MG63 (cell line): Measurements from ENCODE around the gene MS4A14. TPM values are rescaled to one million over a fixed set of nuclear protein-coding genes. Genes with fewer than 3 reads are reported as not detected.
A peak's percentile ranks its signal among the peaks of the same experiment; 100 is the strongest.
"Not testable (repeated sequence)": the region's sequence is repeated elsewhere in the genome, so short reads cannot be mapped to it uniquely, and the experiment has no call there.

Experiments
- DNase-seq: peaks from one replicate; pipeline ENCODE4 v3.0.0-alpha.2; 2020
- H3K27me3 ChIP-seq: fragments of 250-450 bp; sonication (Bioruptor Pico); 2 replicates; pipeline ENCODE4 v1.5.1; 2020; ENCODE audit warnings: mild to moderate bottlenecking, moderate library complexity
- H3K36me3 ChIP-seq: fragments of 250-450 bp; sonication (Bioruptor Pico); 2 replicates; pipeline ENCODE4 v1.5.1; 2020; ENCODE audit warnings: mild to moderate bottlenecking, moderate library complexity
- H3K4me3 ChIP-seq: fragments of 250-450 bp; sonication (Bioruptor Pico); 2 replicates; pipeline ENCODE4 v1.5.1; 2020; ENCODE audit warnings: mild to moderate bottlenecking, moderate library complexity
- H3K9me3 ChIP-seq: fragments of 250-450 bp; sonication (Bioruptor Pico); 2 replicates; pipeline ENCODE4 v1.5.1; 2020; ENCODE audit warnings: mild to moderate bottlenecking, moderate library complexity
- total RNA-seq: library from RNA; depleted of rRNA; stranded (reverse); fragments of >200 nt; shearing (Covaris generic); gene quantifications from 2 replicates; pipeline ENCODE4 v1.2.3, GENCODE V29; 2014; ENCODE audit warnings: low replicate concordance; rRNA removed

Gene MS4A14, protein sequence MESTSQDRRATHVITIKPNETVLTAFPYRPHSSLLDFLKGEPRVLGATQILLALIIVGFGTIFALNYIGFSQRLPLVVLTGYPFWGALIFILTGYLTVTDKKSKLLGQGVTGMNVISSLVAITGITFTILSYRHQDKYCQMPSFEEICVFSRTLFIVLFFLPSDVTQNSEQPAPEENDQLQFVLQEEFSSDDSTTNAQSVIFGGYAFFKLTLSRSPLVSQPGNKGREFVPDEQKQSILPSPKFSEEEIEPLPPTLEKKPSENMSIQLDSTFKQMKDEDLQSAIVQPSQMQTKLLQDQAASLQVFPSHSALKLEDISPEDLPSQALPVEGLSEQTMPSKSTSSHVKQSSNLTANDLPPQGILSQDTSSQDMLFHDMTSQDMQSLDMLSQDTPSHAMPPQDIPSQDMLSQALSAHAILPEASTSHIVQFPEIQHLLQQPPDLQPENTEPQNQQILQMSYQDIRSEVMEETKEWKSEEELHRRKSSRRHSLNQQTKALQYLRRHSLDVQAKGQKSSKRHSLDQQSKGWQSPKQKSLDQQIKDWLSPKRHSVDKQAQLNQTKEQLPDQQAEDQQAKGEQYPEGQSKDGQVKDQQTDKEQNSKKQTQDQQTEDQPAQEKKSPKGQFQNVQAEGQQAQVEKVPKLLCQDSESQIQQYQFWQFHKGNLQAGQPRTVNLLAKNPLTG
- total RNA-seq = not detected in 2 replicates

DNA sequence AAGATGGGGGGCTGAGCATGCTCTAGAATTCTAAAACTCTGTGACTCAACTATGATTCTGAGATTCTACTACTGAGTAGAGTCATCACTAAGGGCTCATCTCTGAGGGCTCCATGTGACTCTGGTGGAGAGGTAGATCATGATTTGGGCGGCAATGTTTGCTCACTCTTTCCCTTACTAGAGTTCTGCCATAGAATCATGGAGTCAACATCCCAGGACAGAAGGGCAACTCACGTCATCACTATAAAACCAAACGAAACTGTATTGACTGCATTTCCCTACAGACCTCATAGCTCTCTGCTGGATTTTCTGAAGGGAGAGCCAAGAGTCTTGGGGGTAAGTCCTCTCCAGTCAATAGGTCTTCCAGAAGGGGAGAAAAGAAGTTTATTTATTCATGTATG, at the start of gene MS4A14:
TSS of gene MS4A14 (plus strand) at position 78 of the 400 bp plus-strand sequence. CDS start at position 198, 120 bp downstream.
- Histone ChIP-seq H3K36me3 (no peaks in the 10 kb centered on the region), H3K4me3 (no peak within 1 kb of the TSS), H3K9me3 (no peaks in the 10 kb centered on the region), H3K27me3 (no peaks in the 10 kb centered on the region)
- DNase-seq = no peak

DNA sequence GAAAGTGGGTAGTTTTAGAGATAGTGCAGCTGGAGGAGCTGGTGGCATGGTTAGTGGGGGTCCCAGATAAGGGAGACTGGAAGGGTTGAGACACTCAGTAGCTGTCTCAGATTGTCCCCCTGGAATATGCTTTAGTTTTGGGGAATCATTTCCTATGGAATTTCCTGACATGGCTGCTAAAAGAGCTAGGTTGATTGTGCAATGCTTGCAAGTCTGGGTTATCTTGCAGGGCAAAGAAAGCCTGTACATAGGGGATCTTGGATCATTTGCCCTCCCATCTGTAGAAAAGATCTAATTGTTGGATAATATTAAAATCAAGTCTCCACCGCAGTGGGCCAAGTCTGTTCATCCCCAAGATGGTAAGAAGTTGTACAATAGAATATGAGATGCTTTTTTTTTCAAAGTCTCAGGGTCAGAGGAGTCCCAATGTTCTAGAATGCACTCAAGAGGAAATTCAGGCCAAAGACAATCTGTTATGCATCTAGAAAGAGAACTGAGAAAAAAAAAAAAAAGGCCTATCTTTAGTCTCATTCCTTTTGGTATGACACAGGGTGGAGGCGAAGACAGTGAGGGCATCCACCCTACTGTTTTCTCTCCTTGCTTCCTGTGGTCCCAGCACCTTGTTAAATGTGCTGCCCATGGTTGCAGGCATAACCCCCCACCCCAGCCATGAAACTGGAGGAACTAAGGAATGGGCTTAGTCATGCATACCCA, 49.0 kb upstream of the MS4A14 start:
- DNase-seq = no peak
- H3K27me3 ChIP-seq = no peaks in the 10 kb centered on the region
- no peak overlapping the region for H3K4me3 ChIP-seq
- no peaks in the 10 kb centered on the region for H3K9me3 ChIP-seq
- no peaks in the 10 kb centered on the region for H3K36me3 ChIP-seq

DNA sequence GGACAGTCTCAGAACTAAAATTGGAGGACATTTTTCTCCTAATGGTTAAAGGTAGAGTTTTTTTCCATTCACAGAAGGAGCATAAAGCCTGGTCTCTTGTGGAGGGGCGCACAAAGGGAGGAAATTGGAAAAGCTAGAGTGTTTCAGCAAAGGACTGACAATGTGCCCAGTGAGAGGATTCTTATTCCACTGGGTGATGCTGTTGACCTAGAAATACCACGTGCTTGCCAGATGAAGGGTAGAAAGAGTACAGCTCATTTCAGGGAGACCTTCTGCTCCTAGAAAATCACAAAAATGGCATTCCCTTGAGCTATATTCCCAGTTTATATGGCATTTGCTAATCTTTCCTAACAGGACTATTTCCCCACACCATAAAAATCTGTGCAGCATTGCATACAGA, 48.1 kb upstream of the MS4A14 start:
- Histone ChIP-seq H3K9me3 (no peaks in the 10 kb centered on the region), H3K36me3 (no peaks in the 10 kb centered on the region), H3K4me3 (no peak overlapping the region), H3K27me3 (no peaks in the 10 kb centered on the region)
- no peak for DNase-seq

DNA sequence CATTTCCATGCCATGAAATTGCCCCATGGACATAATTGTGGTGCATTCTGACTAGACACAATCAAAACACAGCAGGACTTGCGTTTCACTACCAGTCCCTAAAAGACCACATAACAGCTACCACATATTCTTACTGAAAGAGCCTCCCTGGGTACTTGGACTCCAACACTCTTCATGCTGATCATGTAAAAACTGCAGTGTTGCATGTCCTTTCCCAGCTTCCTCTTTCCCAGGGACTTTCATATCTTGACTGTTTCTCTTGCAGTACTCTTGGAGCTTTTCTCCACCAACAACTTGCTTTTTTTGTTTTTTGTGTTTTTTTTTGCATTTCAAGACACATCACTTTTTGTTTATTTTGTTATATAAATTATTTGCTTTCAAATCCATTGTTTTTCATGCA, 46.3 kb upstream of the MS4A14 start:
- H3K9me3 ChIP-seq = no peaks in the 10 kb centered on the region
- no peaks in the 10 kb centered on the region for H3K27me3 ChIP-seq
- H3K4me3 ChIP-seq = no peak overlapping the region
- H3K36me3 ChIP-seq = no peaks in the 10 kb centered on the region
- DNase-seq = no peak

DNA sequence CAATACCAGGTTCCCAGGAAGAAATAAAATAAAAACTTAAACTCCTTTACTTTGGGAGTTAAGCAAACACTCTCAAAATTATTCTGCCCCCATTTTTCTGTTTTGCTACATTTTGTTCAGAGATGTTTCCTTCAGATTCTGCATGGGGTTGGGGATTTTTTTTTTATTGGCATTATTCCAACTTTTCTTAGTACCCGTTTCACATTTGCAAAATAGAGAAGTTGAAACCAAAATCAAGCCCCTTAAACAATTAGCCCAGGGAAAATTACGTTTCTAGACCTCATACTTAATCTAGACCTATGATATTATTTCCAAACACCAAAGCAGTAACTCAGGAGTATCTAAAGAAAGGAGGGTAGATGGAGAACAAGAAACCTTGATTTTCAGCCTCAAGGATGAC, 38.5 kb upstream of the MS4A14 start:
- Histone ChIP-seq H3K4me3 (no peak overlapping the region), H3K27me3 (no peaks in the 10 kb centered on the region), H3K9me3 (no peaks in the 10 kb centered on the region), H3K36me3 (no peaks in the 10 kb centered on the region)
- DNase-seq = no peak

DNA sequence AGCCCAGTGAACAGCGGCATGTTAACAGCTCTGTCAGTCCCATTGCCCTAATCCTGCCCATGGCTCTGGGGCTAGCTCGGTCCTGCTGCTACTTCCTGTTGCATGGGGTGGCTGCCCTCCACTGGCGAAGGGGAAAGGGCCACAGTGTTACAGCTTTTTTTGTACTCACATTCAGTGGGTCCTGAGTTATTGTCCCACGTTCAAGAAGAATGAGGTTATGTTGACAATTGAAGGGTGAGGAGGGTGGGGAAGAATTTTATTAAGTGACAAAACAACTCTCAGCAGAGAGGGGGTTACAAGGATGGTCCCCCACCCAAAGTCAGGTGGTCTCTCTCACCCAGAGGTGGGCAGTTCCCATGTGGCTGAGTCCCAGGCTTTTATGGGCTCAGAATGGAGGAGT, 35.6 kb upstream of the MS4A14 start:
- Histone ChIP-seq H3K9me3 (no peaks in the 10 kb centered on the region), H3K4me3 (no peak overlapping the region), H3K36me3 (no peaks in the 10 kb centered on the region), H3K27me3 (no peaks in the 10 kb centered on the region)
- no peak for DNase-seq

DNA sequence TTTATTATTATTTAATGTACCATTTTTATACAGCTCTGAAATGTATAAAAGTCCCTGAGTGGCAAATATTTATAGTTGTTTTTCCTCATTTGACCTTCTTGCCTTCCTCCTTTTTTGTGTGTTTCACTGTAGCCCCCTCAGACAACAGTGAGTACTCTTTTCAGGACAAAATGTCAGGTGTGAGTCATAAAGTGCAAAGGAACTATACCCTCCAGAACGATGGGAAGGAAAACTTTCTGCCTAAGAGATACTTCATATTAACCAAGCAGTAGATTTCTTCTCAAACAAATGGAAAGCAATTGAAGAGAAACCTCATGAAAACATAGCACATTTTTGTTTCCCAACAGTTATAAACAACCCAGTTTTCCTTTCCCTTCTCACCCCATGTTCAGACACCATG, 34.0 kb upstream of the MS4A14 start:
- no peak for DNase-seq
- H3K9me3 ChIP-seq = no peaks in the 10 kb centered on the region
- H3K27me3 ChIP-seq = no peaks in the 10 kb centered on the region
- H3K36me3 ChIP-seq = no peaks in the 10 kb centered on the region
- no peak overlapping the region for H3K4me3 ChIP-seq

DNA sequence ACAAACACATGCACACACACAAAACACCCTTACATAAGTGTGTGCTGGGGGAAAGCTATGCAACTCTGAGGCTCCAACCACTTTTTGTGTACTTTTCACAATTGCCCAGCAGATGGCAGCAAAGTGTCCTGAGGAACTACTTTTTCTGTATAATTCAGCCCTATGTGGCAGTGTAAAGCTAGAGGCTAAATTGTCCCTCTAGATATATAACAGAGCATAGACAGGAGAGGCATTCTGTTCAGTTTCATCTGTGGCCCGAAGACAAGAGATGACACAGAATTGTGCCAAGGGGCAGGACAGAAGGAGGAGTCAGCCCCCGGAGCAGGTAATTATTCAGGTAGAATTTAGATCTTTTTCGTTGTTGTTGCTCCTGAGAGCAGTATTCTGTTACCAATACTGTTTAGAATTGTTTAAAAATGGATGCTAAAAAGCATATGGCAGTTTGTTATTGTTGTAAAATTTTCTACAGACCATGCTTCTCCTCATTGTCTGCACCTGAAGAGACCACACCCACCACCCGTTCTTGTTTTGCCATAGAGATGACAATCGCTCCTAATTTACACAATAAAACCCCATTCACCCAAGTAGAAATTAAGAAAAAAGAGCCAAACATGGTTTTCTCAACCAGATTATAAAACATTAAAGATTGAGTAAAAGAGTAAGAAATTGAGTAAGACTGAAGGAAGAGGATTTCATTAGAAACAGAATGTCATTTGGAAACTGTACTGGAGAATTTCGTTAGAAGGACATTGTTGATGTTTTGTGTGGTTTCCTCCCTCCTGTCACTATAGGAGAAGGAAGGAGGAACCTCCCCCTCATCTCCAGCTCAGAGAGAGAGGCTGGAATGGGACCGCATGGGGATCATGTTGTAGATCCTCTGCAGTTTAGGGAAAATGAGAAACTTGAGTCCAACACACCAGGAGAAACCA, 32.5 kb upstream of the MS4A14 start:
- H3K4me3 ChIP-seq = no peak overlapping the region
- no peaks in the 10 kb centered on the region for H3K27me3 ChIP-seq
- no peaks in the 10 kb centered on the region for H3K9me3 ChIP-seq
- H3K36me3 ChIP-seq = no peaks in the 10 kb centered on the region
- DNase-seq = peak; percentile 22

DNA sequence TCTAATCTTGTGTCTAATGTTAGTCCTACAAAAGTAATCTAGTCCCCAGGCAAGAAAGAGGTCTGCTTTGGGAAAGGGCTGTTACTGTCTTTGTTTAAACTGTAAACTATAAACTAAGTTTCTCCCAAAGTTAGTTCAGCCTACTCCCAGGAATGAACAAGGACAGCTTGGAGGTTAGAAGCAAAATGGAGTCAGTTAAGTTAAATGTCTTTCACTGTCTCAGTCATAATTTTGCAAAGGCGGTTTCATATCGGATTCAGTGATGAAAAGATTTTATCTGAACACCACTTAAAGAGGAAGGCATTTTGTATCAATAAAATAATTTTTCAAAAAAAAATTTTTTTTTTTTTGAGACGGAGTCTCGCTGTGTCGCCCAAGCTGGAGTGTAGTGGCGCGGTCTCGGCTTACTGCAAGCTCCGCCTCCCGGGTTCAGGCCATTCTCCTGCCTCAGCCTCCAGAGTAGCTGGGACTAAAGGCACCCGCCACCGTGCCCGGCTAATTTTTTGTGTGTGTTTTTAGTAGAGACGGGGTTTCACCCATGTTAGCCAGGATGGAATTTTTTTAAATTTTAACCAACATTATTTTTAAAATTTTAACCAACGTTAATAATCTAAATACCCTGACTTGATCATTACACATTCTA, 29.9 kb upstream of the MS4A14 start:
- not testable (repeated sequence) for H3K36me3 ChIP-seq, H3K27me3 ChIP-seq, H3K4me3 ChIP-seq, DNase-seq, H3K9me3 ChIP-seq

DNA sequence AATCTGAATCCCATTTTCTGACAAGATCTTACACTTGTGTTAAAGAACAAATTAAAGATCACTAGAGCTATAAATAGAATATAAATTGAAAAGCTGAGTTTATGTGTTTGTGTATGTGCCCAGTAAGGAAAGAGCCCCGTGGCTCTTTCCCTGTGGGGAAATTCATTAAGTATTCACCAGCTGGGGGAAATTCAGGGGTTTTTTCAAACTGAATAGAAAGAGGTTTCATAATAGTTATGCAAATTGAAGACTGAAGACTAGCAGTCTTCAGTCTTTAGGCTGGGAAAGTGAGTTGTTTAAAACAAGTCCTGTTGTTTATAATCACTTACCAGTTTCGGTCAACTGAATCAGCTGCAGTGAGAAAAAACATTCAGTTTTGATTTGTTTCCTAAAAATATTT, 29.2 kb upstream of the MS4A14 start:
- H3K36me3 ChIP-seq = no peaks in the 10 kb centered on the region
- H3K27me3 ChIP-seq = no peaks in the 10 kb centered on the region
- no peak overlapping the region for H3K4me3 ChIP-seq
- no peaks in the 10 kb centered on the region for H3K9me3 ChIP-seq
- DNase-seq = no peak

DNA sequence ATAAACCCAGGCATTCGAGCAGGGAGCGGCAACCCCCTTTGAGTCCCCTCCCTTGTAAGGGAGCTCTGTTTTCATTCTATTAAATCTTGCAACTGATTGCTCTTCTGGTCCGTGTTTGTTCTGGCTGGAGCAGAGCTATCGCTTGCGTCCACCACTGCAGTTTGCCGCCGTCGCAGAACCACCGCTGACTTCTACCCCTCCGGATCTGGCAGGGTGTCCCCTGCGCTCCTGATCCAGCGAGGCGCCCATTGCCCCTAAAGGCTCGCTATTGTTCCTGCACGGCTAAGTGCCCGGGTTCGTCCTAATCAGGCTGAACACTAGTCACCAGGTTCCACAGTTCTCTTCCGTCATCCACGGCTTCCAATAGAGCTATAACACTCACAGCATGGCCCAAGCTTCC, 28.4 kb upstream of the MS4A14 start:
- no peak overlapping the region for H3K4me3 ChIP-seq
- DNase-seq = no peak
- H3K36me3 ChIP-seq = no peaks in the 10 kb centered on the region
- H3K27me3 ChIP-seq = no peaks in the 10 kb centered on the region
- H3K9me3 ChIP-seq = no peaks in the 10 kb centered on the region

DNA sequence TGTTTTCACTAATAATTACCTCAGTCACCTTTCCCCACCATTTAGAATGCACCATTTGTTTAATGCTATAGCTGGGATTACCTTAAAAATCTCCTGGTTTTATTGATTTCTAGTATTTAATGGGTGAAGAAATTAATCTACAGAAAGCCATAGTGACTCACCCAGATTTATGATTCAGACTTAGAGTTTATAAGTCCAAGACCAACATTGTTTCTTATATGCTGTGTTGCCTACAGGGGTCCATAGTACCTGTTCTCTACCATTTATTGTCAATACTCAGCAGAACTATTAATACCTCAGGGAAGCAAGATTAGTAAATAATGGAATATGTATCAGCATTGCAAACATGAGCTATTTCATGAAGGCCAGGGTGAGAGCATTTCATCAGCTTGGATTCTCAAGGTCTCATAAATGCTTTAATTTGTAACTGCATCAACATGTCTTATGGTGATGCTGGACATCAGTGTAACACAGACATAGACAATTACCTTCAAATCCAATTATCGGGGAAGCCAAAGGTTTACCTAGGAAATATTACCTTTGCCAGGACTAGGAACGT, 25.9 kb upstream of the MS4A14 start:
- no peak overlapping the region for H3K4me3 ChIP-seq
- no peak for DNase-seq

DNA sequence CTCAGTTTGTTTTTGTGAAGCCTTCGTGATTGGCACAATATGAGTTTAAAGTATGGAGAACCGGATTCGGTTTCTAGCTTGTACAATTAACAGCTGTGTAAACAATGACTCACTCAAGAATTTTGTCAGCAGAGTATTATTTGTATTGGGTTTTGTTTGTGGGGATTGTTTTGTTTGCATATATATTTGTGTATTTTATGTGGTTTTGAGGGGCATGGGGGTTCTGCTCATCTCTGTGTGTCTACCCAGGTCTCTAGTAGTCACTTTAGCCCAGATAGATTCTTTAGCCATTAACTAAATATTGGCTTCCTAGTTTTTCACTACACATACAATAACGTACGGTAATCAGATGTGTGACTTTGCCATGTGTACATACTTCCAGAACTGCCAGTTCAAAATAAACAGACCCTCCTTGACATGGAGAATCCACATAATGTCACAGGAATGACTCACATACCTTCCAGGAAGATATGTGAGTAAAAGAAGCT, 25.4 kb upstream of the MS4A14 start:
- no peaks in the 10 kb centered on the region for H3K36me3 ChIP-seq
- DNase-seq = no peak
- H3K9me3 ChIP-seq = no peaks in the 10 kb centered on the region
- no peak overlapping the region for H3K4me3 ChIP-seq
- H3K27me3 ChIP-seq = no peaks in the 10 kb centered on the region

More for the DNA sequence above, 25.9 kb upstream of the MS4A14 start:
- H3K27me3 ChIP-seq = no peaks in the 10 kb centered on the region
- H3K36me3 ChIP-seq = no peaks in the 10 kb centered on the region
- H3K9me3 ChIP-seq = no peaks in the 10 kb centered on the region

DNA sequence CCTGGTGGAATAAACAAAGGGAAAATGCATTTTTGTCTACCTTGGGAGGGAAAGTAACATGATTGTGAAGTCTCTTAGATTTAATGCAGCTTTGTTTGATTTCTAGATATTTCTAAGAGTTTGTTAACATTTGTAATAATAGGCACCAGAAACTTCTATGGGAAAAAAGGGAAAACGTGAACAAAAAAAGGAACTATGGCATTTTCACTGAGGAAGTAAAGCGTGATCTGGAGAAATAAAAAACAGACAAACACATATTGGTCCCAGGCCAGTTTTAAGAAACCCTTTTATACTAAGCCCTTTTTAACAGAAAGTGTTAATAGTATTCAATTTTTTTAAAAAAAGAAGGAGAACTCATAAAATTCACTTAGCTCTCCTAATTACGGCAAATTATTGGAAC, 24.9 kb upstream of the MS4A14 start:
- no peaks in the 10 kb centered on the region for H3K9me3 ChIP-seq

DNA sequence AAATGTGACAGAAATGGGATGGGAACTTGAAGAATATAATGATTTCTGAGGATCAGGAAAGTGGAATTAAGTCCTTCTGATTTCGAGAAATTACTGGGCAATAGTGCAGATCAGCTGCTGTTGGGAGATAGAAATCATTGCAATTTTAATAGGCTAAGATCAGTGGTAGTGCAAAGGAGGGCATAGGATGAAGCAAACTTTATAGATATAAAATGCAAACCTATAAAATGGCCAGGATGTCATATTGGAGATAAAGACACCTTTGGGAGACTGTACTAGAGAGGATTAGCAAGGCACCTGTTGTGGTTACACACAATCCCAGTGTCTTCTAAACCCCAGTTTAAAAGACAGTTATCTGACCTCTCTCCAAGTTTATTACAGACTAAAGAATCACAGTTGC, 24.4 kb upstream of the MS4A14 start:
- Histone ChIP-seq H3K27me3 (no peaks in the 10 kb centered on the region), H3K4me3 (no peak overlapping the region), H3K36me3 (no peaks in the 10 kb centered on the region), H3K9me3 (no peaks in the 10 kb centered on the region)
- no peak for DNase-seq

More for the DNA sequence above, 24.9 kb upstream of the MS4A14 start:
- H3K4me3 ChIP-seq = no peak overlapping the region
- DNase-seq = no peak
- H3K36me3 ChIP-seq = no peaks in the 10 kb centered on the region
- H3K27me3 ChIP-seq = no peaks in the 10 kb centered on the region

DNA sequence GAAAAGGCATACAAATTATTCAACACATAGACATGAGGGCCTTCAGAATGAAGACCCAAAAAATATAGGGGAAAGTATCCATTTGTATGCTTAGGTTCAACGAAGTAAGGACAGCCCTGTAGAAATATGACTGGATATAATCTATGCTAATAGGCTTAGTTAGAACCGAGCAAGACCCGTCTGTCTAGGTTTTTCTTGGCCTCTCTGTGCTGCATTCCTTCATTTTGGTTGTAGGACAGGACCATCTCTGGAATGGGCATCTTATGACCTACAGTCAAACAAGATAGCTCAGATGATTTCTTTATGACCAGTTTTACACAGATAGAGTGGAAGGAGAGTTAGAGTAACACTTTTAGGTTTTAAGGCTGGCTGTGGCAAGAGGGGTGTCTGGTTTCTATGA, 23.5 kb upstream of the MS4A14 start:
- no peak for DNase-seq
- no peaks in the 10 kb centered on the region for H3K36me3 ChIP-seq
- H3K4me3 ChIP-seq = no peak overlapping the region
- H3K9me3 ChIP-seq = no peaks in the 10 kb centered on the region
- no peaks in the 10 kb centered on the region for H3K27me3 ChIP-seq
